Esophagus (tissue), 2 donors: ENCODE results near the gene FAU. TPM values are rescaled to one million over a fixed set of nuclear protein-coding genes. Genes with fewer than 3 reads are reported as not detected.

Experiments
- H3K27ac ChIP-seq, 2 donors: one replicate each; pipeline ENCODE4 v1.5.1; 2013; ENCODE audit warnings: low read depth in 2 of 2, mild to moderate bottlenecking in 2 of 2, inconsistent platforms in 1 of 2, low read length in 1 of 2, moderate library complexity in 1 of 2
- H3K27me3 ChIP-seq, 2 donors: one replicate each; pipeline ENCODE4 v1.6.1; 2013; ENCODE audit warnings: low read length in 2 of 2, control low read depth in 1 of 2, mild to moderate bottlenecking in 1 of 2; ENCODE audit not compliant: insufficient read depth in 2 of 2, control insufficient read depth in 1 of 2
- H3K36me3 ChIP-seq, 2 donors: one replicate each; pipeline ENCODE4 v1.6.1; 2013; ENCODE audit warnings: low read length in 1 of 2; ENCODE audit not compliant: control insufficient read depth in 2 of 2, insufficient read depth in 2 of 2
- H3K4me1 ChIP-seq, 2 donors: one replicate each; pipeline ENCODE4 v1.6.1; 2013; ENCODE audit warnings: low read length in 1 of 2; ENCODE audit not compliant: control insufficient read depth in 2 of 2, insufficient read depth in 2 of 2
- H3K4me3 ChIP-seq, 2 donors: one replicate each; pipeline ENCODE4 v1.5.1; 2013; ENCODE audit warnings: low read length in 2 of 2, mild to moderate bottlenecking in 2 of 2, low read depth in 1 of 2, moderate library complexity in 1 of 2
- H3K9me3 ChIP-seq, 2 donors: one replicate each; pipeline ENCODE4 v1.6.1; 2013; ENCODE audit warnings: mild to moderate bottlenecking in 2 of 2, low read depth in 1 of 2, low read length in 1 of 2, moderate library complexity in 1 of 2; ENCODE audit not compliant: control insufficient read depth in 2 of 2, insufficient read depth in 1 of 2
- WGBS, 2 donors: extraction: QIAGEN DNeasy Blood & Tissue Kit; methylation state at CpG; one replicate each; pipeline ENCODE4 v1.1.7; 2013; 5-methylcytosine and 5-hydroxymethylcytosine counted together
- polyA plus RNA-seq, 2 donors: library from polyadenylated mRNA; stranded (reverse); fragments of 200-250 nt; gene quantifications; one replicate each; pipeline ENCODE4 v1.2.3, GENCODE V29; 2013
- donor health status: healthy with polysubstance abuse.
- donor health status: Bipolar disorder and iron deficiency.

The FAU gene
- polyA plus RNA-seq, 2 donors = 789 to 817 TPM

DNA sequence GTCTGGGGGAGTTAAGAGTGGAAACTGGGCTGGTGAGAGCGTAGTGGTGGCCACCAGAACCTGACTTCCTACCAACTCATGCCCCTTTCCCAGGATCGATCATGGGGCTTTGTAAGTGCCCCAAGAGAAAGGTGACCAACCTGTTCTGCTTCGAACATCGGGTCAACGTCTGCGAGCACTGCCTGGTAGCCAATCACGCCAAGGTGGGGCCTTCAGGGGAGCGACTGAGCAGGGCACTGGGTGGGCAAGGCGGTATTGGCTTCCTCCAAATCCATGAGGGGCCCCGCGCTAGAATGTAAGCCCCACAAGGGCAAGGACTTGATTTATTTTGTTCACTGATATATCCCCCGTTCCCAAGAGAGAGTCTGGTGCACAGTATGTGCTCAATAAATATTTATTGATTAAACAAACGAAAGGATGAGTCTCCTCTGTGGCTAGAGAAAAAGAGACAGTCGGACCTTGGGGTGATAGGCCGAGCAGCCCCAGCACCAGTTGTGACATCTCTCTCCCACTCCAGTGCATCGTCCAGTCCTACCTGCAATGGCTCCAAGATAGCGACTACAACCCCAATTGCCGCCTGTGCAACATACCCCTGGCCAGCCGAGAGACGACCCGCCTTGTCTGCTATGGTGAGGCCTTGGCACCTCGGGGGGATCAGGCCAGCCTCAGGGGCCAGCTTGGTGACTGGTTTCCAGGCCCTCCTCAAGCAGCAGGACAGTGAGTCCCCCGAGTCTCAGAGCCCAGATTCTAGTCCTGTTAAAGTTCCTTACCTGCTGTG is 37.1 kb downstream of the FAU start:
- 39 to 43% methylated on average over 23 of the region's 23 CpGs for WGBS, 2 donors
- Histone ChIP-seq H3K4me1 (peaks cover 0 to 3% of the 10 kb centered on the region in 2 donors), H3K4me3 (peak overlapping the region; percentile 77 to 83), H3K27me3 (no peaks in the 10 kb centered on the region), H3K9me3 (no peaks in the 10 kb centered on the region), H3K36me3 (peaks cover 19 to 29% of the 10 kb centered on the region in 2 donors), H3K27ac (peak overlapping the region; percentile 98)

DNA sequence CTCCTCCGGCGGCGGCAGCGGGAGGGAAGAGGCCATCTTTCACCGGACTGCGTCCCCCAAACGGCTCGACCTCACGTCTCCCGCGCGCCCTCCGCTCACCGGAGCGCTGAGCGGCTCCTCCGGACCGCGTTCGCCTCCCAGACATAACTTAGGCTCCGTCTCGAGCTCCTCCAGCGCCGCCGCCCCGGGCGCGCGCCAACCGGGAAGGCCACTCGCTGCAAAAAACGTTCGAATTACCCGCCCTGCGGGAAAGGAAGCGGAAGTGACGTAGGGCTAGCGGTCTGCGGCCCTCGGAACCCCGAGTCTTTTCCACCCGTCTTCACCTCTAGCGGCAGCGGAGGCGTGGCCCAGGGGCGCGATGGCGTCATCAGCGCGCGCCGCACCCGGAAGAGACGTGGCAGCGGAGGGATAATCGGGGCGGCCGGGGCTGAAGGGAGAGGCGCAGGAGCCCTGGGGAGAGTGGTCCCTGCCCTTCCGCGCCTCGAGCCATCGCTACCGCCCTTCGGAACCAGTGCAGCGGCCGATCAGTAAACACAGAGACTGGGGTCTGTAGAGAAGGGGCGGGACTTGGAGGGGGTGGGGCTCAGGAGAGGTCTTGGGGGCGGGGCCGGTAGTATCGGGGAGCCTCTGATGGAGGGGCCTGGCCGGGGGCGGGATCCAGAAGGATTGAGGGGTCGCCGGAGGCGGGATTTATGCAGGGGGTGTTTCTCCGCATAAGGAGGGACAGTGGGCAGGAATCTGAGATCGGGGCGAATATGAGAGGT is 37.9 kb downstream of the FAU start, which contains the start of the genes CDCA5 and ZFPL1:
Gene CDCA5, minus strand, starts transcription at position 207 of the 764 bp plus-strand sequence. Its CDS starts 62 bp downstream, at position 145.
Gene ZFPL1, plus strand, starts transcription at position 389 of the 764 bp plus-strand sequence. CDS start 477 bp downstream, outside the sequence.
- Histone ChIP-seq H3K4me3 (peak within 1 kb of the TSS; percentile 77 to 83), H3K36me3 (peaks cover 19 to 27% of the 10 kb centered on the region in 2 donors), H3K27ac (peak within 1 kb of the TSS; percentile 98), H3K4me1 (peaks cover 0 to 3% of the 10 kb centered on the region in 2 donors), H3K9me3 (no peaks in the 10 kb centered on the region), H3K27me3 (no peaks in the 10 kb centered on the region)
- WGBS, 2 donors = 0% methylated on average over 79 of the region's 79 CpGs

DNA sequence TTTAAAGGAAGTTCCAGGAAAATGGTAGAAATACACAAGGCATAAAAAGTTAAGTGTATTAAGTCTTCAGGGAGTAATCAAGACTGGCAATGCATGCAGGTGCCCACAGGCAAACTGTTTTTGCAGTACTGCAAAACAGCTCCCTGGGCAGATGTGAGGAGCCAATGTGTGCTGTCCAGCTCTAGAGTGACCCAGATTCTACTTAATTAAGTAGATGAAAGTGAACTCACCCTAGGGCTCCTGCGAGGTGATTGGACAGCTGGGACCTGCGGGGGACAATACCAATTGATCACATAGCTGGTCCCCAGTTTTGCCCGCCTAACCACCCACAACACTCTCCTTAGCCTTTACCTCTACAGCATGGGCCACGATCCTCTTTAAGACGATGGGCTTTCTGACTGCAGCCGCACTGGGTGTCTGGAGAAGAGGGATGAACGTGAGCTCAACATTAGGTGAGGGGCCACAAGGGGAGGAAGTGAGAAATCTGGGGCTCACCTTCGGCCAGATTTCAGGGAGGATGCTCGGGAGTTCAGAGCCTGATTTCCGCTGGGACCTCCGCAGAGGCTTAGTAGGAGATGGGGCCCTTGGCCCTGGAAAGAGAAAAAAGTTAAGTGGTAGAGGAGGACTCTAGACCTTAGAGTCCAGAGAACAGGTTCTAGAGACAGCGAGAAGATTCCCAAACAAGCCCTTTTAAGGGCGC is 38.6 kb downstream of the FAU start:
- H3K27ac ChIP-seq = peak overlapping the region in 1 of 2 donors; percentile 6
- peak overlapping the region; percentile 77 to 83 for H3K4me3 ChIP-seq
- H3K4me1 ChIP-seq = peaks cover 0 to 3% of the 10 kb centered on the region in 2 donors
- no peaks in the 10 kb centered on the region for H3K27me3 ChIP-seq
- no peaks in the 10 kb centered on the region for H3K9me3 ChIP-seq
- peaks cover 16 to 23% of the 10 kb centered on the region in 2 donors for H3K36me3 ChIP-seq
- WGBS, 2 donors = 2 to 7% methylated on average over 13 of the region's 13 CpGs

DNA sequence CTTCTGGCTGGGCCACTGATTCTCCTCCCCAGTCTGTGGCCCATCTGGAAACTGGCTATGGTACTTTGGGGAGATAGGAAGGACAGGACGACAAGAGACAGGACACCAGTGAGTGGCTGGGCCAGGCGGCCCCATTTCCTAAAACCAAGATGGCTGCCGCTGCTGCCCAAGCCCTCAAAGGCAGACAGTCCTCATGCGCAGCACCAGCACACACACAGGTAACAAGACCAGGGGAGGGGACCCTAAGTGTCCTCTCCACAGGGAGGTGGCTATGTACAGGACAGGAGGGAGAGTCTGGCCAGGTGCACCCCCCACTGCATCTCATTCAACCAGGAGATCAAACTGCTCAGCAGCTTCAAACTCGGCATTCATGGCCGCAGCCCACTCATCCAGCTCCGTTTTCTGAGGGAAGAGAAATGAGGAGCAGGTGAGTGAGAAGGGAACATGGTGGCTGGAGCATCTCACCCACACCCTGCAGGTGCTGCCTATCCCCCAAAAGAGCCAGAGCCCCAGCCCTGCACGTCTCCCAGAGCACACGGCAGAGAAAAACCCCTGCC is 43.1 kb downstream of the FAU start:
- H3K4me1 ChIP-seq = no peaks in the 10 kb centered on the region
- H3K27me3 ChIP-seq = no peaks in the 10 kb centered on the region
- no peaks in the 10 kb centered on the region for H3K9me3 ChIP-seq
- H3K4me3 ChIP-seq = no peak overlapping the region
- H3K27ac ChIP-seq = no peak overlapping the region
- WGBS, 2 donors = 86 to 95% methylated on average over 9 of the region's 9 CpGs
- peaks cover 0 to 3% of the 10 kb centered on the region in 2 donors for H3K36me3 ChIP-seq

DNA sequence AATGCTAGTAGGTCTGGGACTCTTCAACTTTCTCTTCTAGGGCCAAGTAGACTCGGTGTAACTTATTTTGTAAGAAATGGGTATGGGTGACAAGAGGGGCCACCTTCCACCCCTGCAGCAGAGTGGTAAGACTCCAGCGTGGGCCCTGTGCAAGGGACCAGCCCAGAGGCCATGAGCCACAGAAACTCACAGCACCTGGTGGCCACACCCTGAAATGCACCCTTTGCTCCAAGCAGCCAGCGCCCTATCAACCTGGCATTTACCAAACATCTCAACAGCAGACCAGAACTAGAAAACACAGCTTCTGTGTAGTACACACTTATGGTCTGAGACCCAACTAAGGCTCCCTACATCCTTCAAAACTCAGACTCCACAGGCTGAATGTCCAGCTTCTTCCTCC is 43.8 kb downstream of the FAU start:
- Histone ChIP-seq H3K27ac (no peak overlapping the region), H3K27me3 (no peaks in the 10 kb centered on the region), H3K36me3 (peaks cover 0 to 3% of the 10 kb centered on the region in 2 donors), H3K9me3 (no peaks in the 10 kb centered on the region), H3K4me3 (no peak overlapping the region), H3K4me1 (no peaks in the 10 kb centered on the region)
- 54 to 61% methylated on average over 3 of the region's 3 CpGs for WGBS, 2 donors

DNA sequence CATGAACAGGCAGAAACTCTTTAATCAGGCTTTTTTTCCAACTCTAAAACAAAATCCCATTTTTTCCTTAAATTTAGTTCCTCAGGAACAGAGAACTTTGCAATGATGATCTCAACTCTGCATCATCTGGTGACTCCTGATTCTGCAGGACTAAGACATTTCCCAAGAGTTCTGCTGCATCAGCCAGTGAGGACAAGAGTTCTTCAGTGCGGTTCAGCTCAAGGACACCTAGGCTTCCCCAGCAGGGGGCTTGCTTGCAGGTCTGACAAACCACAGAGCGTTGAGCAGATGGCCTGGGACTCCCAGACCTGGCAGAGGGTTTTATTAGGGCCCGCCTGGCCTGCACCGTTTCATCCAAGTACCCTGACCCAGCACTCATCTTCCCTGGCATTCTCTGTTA is 44.5 kb downstream of the FAU start:
- 87 to 89% methylated on average over 4 of the region's 4 CpGs for WGBS, 2 donors
- Histone ChIP-seq H3K4me1 (no peaks in the 10 kb centered on the region), H3K27me3 (no peaks in the 10 kb centered on the region), H3K27ac (no peak overlapping the region), H3K9me3 (no peaks in the 10 kb centered on the region), H3K4me3 (no peak overlapping the region), H3K36me3 (peaks cover 0 to 3% of the 10 kb centered on the region in 2 donors)

DNA sequence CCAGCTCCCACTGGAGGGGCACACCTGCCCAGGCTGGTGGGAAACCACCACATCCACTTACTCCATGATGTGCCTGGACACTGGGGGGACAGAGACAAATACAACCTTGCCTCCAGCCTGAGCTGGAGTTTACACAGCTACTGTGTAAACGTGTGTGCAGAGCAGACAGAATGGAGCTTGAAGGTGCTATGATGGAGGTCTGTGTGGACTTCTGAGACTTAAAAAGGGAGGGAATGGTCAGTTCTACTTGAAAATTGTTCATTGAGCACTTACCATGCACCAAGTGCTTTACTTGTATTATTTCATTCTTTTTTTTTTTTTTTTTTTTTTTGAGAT is 49.3 kb downstream of the FAU start:
- WGBS, 2 donors = 61 to 79% methylated on average over 1 of the region's 1 CpG
- no peak overlapping the region for H3K4me3 ChIP-seq
- H3K9me3 ChIP-seq = no peaks in the 10 kb centered on the region
- H3K27ac ChIP-seq = no peak overlapping the region
- H3K36me3 ChIP-seq = no peaks in the 10 kb centered on the region
- no peaks in the 10 kb centered on the region for H3K27me3 ChIP-seq
- H3K4me1 ChIP-seq = no peaks in the 10 kb centered on the region

DNA sequence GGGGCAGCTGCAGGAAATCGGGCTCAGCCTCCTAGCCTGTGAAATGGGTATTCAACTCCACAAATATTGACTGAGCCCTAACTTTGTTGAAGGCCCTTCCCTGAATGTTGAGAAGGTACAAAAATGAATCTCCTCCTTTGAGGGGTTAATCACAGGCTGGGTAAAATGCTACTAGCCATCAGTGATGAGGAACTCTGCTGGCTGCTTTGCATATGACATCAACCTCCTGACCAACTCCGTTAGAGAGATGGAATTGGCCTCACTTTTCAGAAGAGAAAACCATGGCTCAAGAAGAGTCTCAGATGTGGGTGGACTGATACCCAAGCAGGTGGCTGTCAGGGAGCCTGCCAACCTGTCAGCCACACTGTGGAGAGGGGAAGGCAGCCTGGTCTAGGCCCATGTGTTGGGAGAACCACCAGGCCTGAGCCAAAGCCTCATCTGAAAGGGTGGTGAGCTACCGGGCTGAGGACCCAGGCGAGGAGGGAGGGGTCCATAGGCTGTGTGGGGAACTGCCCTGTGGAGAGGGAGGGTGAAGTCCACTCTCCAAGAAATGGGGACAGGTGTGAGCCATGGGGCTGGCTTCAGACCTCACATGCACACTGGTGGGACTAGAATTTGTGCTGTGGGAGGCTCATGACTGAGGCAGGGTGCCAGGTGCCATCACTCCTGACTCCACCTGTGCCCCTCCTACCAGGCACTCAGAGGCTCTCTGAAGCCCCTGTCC is 49.9 kb downstream of the FAU start:
- H3K36me3 ChIP-seq = no peaks in the 10 kb centered on the region
- no peaks in the 10 kb centered on the region for H3K4me1 ChIP-seq
- WGBS, 2 donors = 60 to 67% methylated on average over 4 of the region's 4 CpGs
- H3K27ac ChIP-seq = no peak overlapping the region
- H3K9me3 ChIP-seq = no peaks in the 10 kb centered on the region
- no peak overlapping the region for H3K4me3 ChIP-seq
- H3K27me3 ChIP-seq = no peaks in the 10 kb centered on the region
